ACC112 (cell line): ENCODE measurements around the gene SLC8A1.

ENCODE experiments used
- H2AFZ ChIP-seq: fragments of 200-600 bp; sonication (generic); one replicate; pipeline ENCODE4 v1.6.0; 2017; ENCODE audit warnings: antibody characterized with exemption, low read length; ENCODE audit not compliant: unreplicated experiment
- H3K27ac ChIP-seq: fragments of 200-600 bp; sonication (generic); 2 replicates; pipeline ENCODE4 v1.5.1; 2014; ENCODE audit warnings: low read depth, mild to moderate bottlenecking, antibody characterized with exemption, low read length, moderate library complexity
- H3K27me3 ChIP-seq: fragments of 200-600 bp; sonication (generic); 2 replicates; pipeline ENCODE4 v1.6.1; 2014; ENCODE audit warnings: mild to moderate bottlenecking, antibody characterized with exemption, low read length, moderate library complexity, mixed read lengths; ENCODE audit not compliant: insufficient read depth
- H3K36me3 ChIP-seq: fragments of 200-600 bp; sonication (generic); 2 replicates; pipeline ENCODE4 v1.6.1; 2016; ENCODE audit warnings: mild to moderate bottlenecking, antibody characterized with exemption, low read length, moderate library complexity, mixed read lengths; ENCODE audit not compliant: insufficient read depth
- H3K4me1 ChIP-seq: fragments of 200-600 bp; sonication (generic); one replicate; pipeline ENCODE4 v1.6.1; 2016; ENCODE audit warnings: low read length, mixed read lengths; ENCODE audit not compliant: insufficient read depth, unreplicated experiment, control insufficient read depth
- H3K4me3 ChIP-seq: fragments of 200-600 bp; sonication (generic); 2 replicates; pipeline ENCODE4 v1.5.1; 2014; ENCODE audit warnings: mild to moderate bottlenecking, low read depth, low read length
- H3K79me2 ChIP-seq: fragments of 200-600 bp; sonication (generic); one replicate; pipeline ENCODE4 v1.6.0; 2016; ENCODE audit warnings: low read length; ENCODE audit not compliant: control insufficient read depth, unreplicated experiment, insufficient read depth

The SLC8A1 gene

GRCh38 chr2:40371525-40372282 is 80.2 kb downstream of the SLC8A1 start:
- no peaks in the 10 kb centered on the region for H3K79me2 ChIP-seq
- peak overlapping the region; percentile 52 for H2AFZ ChIP-seq

GRCh38 chr2:40370007-40370395 is 81.9 kb downstream of the SLC8A1 start:
- Histone ChIP-seq H3K4me1 (peaks cover 51% of the 10 kb centered on the region), H3K27me3 (no peaks in the 10 kb centered on the region), H3K4me3 (no peak overlapping the region), H3K36me3 (no peaks in the 10 kb centered on the region), H2AFZ (peak overlapping the region; percentile 64), H3K79me2 (no peaks in the 10 kb centered on the region), H3K27ac (peak overlapping the region; percentile 79)

More at GRCh38 chr2:40371525-40372282, 80.2 kb downstream of the SLC8A1 start:
- no peaks in the 10 kb centered on the region for H3K36me3 ChIP-seq
- peak overlapping the region; percentile 13; the same call in 1 of the 2 replicates for H3K4me3 ChIP-seq
- H3K4me1 ChIP-seq, result peaks cover 45% of the 10 kb centered on the region
- H3K27ac ChIP-seq, result peak overlapping the region; percentile 56
- H3K27me3 ChIP-seq, result no peaks in the 10 kb centered on the region

GRCh38 chr2:40369267-40370006 is 82.5 kb downstream of the SLC8A1 start:
- no peaks in the 10 kb centered on the region for H3K79me2 ChIP-seq
- H3K27ac ChIP-seq, result peak overlapping the region; percentile 79
- H3K4me3 ChIP-seq, result no peak overlapping the region
- no peaks in the 10 kb centered on the region for H3K36me3 ChIP-seq
- peaks cover 53% of the 10 kb centered on the region for H3K4me1 ChIP-seq
- H2AFZ ChIP-seq, result no peak overlapping the region
- no peaks in the 10 kb centered on the region for H3K27me3 ChIP-seq

- peak overlapping the region; percentile 40 for H2AFZ ChIP-seq
- no peaks in the 10 kb centered on the region for H3K27me3 ChIP-seq
- H3K27ac ChIP-seq, result 0 out of 2 replicates have a peak overlapping the region, but pooled peaks have one; percentile 3
- H3K79me2 ChIP-seq, result no peaks in the 10 kb centered on the region
- no peak overlapping the region for H3K4me3 ChIP-seq
- H3K4me1 ChIP-seq, result peaks cover 62% of the 10 kb centered on the region
- H3K36me3 ChIP-seq, result no peaks in the 10 kb centered on the region
Measured at GRCh38 chr2:40367652-40368051, 84.2 kb downstream of the SLC8A1 start.

- Histone ChIP-seq H3K36me3 (no peaks in the 10 kb centered on the region), H2AFZ (no peak overlapping the region), H3K79me2 (no peaks in the 10 kb centered on the region), H3K4me3 (no peak overlapping the region), H3K4me1 (peaks cover 56% of the 10 kb centered on the region), H3K27ac (no peak overlapping the region), H3K27me3 (no peaks in the 10 kb centered on the region)
Measured at GRCh38 chr2:40367032-40367431, 84.9 kb downstream of the SLC8A1 start.

GRCh38 chr2:40364151-40364874 is 87.6 kb downstream of the SLC8A1 start:
- H3K27me3 ChIP-seq, result no peaks in the 10 kb centered on the region
- no peaks in the 10 kb centered on the region for H3K36me3 ChIP-seq
- peaks cover 43% of the 10 kb centered on the region for H3K4me1 ChIP-seq
- peak overlapping the region; percentile 74 for H3K4me3 ChIP-seq
- no peaks in the 10 kb centered on the region for H3K79me2 ChIP-seq
- peak overlapping the region; percentile 28 for H2AFZ ChIP-seq
- H3K27ac ChIP-seq, result peak overlapping the region; percentile 68

- H3K4me3 ChIP-seq, result peak overlapping the region; percentile 74
- no peaks in the 10 kb centered on the region for H3K79me2 ChIP-seq
- H3K27me3 ChIP-seq, result no peaks in the 10 kb centered on the region
- no peaks in the 10 kb centered on the region for H3K36me3 ChIP-seq
- H3K27ac ChIP-seq, result peak overlapping the region; percentile 68
- peak overlapping the region; percentile 28 for H2AFZ ChIP-seq
- peaks cover 43% of the 10 kb centered on the region for H3K4me1 ChIP-seq
Measured at GRCh38 chr2:40363631-40364030, 88.3 kb downstream of the SLC8A1 start.

GRCh38 chr2:40363231-40363630 is 88.7 kb downstream of the SLC8A1 start:
- no peaks in the 10 kb centered on the region for H3K36me3 ChIP-seq
- H3K79me2 ChIP-seq, result no peaks in the 10 kb centered on the region
- peak overlapping the region; percentile 68 for H3K27ac ChIP-seq
- no peaks in the 10 kb centered on the region for H3K27me3 ChIP-seq
- peaks cover 43% of the 10 kb centered on the region for H3K4me1 ChIP-seq
- no peak overlapping the region for H2AFZ ChIP-seq
- peak overlapping the region; percentile 74 for H3K4me3 ChIP-seq

- Histone ChIP-seq H3K79me2 (no peaks in the 10 kb centered on the region), H3K27me3 (no peaks in the 10 kb centered on the region), H3K27ac (no peak overlapping the region), H3K4me1 (peaks cover 33% of the 10 kb centered on the region), H3K36me3 (no peaks in the 10 kb centered on the region), H2AFZ (no peak overlapping the region), H3K4me3 (no peak overlapping the region)
Measured at GRCh38 chr2:40361478-40361877, 90.4 kb downstream of the SLC8A1 start.

GRCh38 chr2:40360652-40361051 is 91.2 kb downstream of the SLC8A1 start:
- Histone ChIP-seq H3K4me3 (no peak overlapping the region), H2AFZ (no peak overlapping the region), H3K79me2 (no peaks in the 10 kb centered on the region), H3K36me3 (no peaks in the 10 kb centered on the region), H3K4me1 (peaks cover 33% of the 10 kb centered on the region), H3K27me3 (no peaks in the 10 kb centered on the region), H3K27ac (no peak overlapping the region)
